Activated CD4-positive, alpha-beta T cell treated with anti-CD3 and anti-CD28 coated beads, Interleukin-2, Interleukin-6, amounts not matched to agents 100 ng/mL and 50 ng/mL, durations not matched to agents 16 hours and 8 hours (primary cell): ENCODE data around the gene PRSS1.

Source experiments
- DNase-seq: peaks from one replicate; pipeline ENCODE4 v3.0.0-alpha.2; 2020

Gene PRSS1

GRCh38 chr7:142796501-142797390 lies 47.5 kb downstream of the PRSS1 start:
- no peak for DNase-seq

- peak; percentile 50 for DNase-seq
Observed at GRCh38 chr7:142797391-142798377, 48.4 kb downstream of the PRSS1 start.

- DNase-seq, result peak; percentile 46
Observed at GRCh38 chr7:142798451-142799436, 49.5 kb downstream of the PRSS1 start.

- no peak for DNase-seq
Observed at GRCh38 chr7:142799437-142799835, 50.2 kb downstream of the PRSS1 start.

- no peak for DNase-seq
Observed at GRCh38 chr7:142800088-142800487, 50.8 kb downstream of the PRSS1 start.

- no peak for DNase-seq
Observed at GRCh38 chr7:142800699-142801260, 51.5 kb downstream of the PRSS1 start.

- DNase-seq, result no peak
Observed at GRCh38 chr7:142801601-142802295, 52.5 kb downstream of the PRSS1 start.

GRCh38 chr7:142802301-142802700 lies 53.0 kb downstream of the PRSS1 start:
- no peak for DNase-seq
